Stimulated activated CD8-positive, alpha-beta memory T cell treated with anti-CD3 and anti-CD28 coated beads, Interleukin-2, amount 100 ng/mL, for 1 hour (primary cell): ENCODE results near the gene ADCY2.

Source experiments
- DNase-seq, 2 donors: peaks; one replicate each; pipeline ENCODE4 v3.0.0-alpha.2; 2020; ENCODE audit warnings: low read depth in 2 of 2

The ADCY2 gene

GRCh38 chr5:7437836-7438235 is 41.9 kb downstream of the ADCY2 start:
- no peak for DNase-seq

- DNase-seq, result no peak
Observed at GRCh38 chr5:7445068-7445467, 49.1 kb downstream of the ADCY2 start.

DNA sequence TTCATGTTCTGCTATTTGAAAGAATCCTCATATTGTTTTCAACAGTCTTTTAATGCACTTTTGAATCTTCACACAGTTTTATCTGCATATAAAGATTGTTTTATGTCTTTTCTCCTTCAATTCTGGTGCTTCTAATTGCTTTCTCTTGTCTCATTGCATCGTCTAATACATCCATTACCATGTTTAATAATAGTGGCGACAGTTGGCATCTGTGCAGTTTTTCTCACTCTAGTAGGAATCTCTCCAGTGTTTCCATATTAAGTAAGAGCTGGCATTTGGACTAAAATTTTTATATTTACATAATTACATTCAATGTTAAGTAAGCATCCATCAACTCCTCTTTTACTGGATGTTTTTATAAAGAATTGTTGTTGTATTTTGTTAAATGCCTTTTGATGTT is 49.9 kb downstream of the ADCY2 start:
- no peak for DNase-seq

GRCh38 chr5:7446913-7447312 is 51.0 kb downstream of the ADCY2 start:
- DNase-seq, result no peak

DNA sequence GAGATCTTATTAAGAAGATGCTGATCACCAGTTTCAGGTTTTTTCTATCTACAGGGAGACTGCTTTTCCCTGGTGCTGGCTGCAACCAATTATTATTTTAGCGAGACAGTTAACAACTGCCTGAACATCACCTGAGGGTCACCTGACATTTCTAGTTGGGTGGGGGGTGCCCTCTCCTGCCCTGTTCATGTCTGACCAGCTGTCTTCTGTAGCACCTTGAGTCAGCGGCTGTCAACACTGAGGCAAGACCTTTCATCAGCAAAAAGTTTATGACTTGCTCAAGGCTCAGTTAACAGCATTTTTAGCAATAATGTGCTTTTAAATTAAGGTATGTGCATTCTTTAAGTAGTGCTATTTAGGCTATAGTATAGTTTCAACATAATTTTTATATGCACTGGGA is 58.0 kb downstream of the ADCY2 start:
- DNase-seq, result no peak

DNA sequence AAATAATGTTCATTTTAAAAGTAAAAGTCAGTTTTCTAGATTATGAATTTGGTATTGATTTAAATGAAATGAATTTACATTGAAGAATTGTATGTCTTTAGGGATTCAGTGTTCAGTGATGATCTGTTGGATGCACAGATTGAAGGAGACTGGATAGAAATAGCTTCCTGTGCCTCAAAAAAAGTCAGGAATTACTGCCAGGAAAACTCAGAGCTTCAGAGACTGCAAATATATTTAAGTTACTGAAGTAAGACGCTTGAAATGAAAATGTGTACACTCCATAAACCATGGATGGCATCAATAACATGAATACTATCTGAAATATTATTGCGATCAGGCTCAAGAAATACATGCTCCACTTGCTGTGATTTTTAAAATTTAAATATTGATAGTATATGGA is 60.3 kb downstream of the ADCY2 start:
- no peak for DNase-seq

DNA sequence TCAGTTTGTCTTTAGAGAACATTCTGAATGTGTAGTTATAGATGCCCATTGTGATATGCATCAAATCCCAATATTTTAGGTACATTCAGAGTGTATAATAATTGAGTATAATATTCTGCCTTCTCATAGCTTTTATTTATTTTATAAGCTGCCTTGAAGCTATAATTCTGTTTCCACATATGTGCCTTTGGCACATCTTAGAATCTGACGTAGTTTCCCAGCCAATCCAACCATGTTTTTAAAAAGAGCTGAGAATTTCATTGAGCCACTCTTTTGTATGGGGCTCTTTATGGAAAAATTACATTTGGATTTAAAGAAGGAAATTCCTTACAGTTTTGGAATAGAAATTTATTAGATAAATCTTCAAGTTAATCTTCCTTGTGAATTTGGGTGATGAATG is 65.4 kb downstream of the ADCY2 start:
- no peak for DNase-seq

DNA sequence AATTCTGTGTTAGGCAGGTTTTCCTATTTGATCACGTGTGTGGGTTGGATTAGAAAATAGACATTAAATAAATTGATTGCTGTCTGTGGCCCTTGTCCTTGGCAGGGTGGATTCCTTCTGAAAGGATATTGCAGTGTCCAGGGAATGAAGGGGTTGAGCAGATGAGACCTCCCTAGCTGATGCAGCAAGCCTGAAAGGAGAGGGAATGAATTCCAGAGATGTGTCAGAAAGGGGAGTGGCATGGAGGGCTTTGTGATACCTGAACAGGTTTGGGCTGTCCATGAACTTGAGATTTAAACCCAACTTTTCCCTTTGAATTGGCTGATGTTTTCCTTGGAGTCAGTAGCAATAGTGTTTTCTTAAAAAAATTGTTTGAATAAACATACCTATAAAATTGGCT is 66.8 kb downstream of the ADCY2 start:
- DNase-seq, result no peak

DNA sequence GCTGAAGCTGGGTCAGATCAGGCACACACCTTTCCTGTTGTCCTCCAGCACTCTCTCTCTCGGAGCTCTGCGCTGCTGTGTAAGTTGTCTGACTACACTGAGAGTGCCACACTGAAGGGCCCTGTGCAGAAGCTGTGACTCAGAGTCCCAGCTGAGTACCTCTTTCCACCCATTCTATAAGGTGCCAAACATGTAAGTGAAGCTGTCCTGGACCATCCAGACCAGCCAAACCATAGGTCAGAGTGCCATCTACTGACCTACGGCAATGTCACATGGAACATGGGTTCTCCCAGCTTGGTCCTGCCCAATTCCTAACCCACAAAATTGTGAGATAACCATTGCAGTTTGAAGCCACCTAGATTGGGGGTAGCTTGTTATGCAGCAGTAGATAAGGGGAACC is 68.2 kb downstream of the ADCY2 start:
- DNase-seq, result no peak

- DNase-seq, result no peak
Observed at GRCh38 chr5:7467179-7467578, 71.2 kb downstream of the ADCY2 start.

- no peak for DNase-seq
Observed at GRCh38 chr5:7468742-7469141, 72.8 kb downstream of the ADCY2 start.

DNA sequence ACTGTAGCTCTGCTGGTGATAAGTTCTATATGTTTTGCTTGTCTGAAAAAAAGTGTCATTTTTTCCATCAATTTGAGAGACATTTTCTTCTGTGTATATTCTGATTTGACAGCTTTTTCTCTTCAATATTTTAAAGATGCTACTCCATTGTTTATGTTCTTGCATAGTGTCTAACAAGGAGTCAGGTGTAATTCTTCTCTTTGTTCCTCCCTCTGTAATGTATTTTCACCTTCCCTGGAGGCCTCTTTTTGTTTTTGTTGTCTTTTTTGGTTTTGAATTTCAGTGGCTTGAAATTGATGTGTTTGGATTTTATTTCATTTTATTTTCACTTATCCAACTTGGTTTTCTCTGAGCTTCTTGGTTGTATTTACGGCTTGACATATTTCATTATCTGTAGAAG is 75.8 kb downstream of the ADCY2 start:
- DNase-seq, result no peak

DNA sequence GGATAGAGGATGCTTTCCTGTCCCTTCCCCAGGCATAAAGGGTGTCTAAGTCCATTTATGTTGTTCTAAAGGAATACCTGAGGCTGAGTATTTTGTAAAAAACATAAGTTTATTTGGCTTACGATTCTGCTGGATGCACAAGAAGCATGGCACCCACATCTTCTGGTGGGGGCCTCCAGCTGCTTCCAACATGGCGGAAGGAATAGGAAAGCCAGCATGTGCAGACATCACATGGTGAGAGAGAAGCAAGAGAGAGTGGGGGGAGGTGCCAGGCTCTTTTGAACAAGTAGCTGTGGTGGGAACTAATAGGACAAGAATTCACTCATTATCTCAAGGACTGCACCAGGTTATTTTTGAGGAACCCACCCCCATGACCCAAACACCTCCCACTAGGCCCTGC is 77.2 kb downstream of the ADCY2 start:
- DNase-seq, result no peak

GRCh38 chr5:7473668-7474215 is 77.8 kb downstream of the ADCY2 start:
- DNase-seq, result no peak

DNA sequence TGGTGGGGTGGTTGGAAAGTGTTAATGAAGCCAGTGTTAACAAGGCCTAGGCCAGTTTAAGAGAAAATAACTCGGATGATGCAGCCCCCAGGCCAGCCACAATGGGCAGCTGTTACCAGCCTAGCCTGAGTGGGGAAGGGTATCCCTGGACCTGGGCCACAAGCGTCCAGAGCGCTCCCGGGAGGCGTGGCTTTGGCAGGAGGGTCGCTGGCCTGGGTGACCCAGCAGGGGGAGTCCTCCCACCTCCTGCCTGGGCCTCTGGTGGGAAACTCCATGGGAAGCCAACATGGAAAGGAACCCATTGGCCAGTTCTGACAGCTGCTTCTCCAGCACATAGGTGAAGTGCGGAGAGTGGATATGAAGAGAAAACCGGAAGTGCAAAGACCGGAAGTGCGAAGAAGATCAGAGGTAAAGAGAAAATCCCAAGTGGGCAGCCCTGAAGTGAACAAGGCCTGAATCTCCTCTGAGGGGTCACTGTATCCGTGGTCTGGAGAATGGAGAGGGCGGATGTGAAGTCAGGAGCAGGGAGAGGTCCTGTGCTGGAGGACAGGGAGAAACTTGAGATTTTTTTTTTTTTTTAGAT is 79.0 kb downstream of the ADCY2 start:
- DNase-seq, result no peak

GRCh38 chr5:7478459-7478858 is 82.5 kb downstream of the ADCY2 start:
- no peak for DNase-seq

DNA sequence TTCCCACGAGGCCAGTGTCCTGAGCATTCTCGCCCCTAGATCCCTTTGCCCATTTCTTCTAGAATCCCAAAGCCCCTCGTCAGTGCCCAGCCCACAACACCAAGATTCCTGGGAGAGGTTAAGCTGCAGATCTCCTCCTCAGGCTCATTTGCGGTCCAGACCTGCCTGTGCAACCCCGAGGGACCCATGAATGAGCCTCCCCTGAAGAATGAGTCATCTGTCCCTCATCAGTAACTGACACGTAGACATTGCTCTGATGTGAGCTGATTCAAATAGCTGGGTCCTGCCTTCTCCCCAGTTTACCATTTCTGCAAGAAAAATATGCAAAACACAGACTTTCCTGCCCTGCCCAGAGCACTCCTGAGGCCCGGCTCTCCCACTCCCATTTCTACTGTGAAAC is 92.8 kb downstream of the ADCY2 start:
- no peak for DNase-seq

- DNase-seq, result no peak
Observed at GRCh38 chr5:7492371-7492770, 96.4 kb downstream of the ADCY2 start.

DNA sequence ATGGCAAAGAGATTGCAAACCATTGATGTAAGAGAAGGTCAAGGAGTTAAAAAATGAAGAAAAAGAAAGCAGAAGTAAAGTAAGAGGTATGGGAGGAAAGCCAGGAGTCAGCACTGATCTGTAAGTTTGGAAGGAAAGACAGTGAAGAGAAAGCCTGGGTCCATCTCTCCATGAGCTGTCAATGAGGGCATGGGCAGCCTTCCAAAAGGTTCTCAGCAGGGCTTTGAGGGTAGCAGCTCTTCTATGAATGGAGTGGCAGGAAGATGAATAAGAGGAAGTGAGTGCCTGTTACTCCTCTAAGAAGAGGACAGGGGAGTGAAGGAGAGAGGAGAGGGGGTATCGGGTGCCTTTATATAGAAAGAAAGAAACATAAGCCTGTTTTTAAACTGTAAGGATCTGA is 97.1 kb downstream of the ADCY2 start:
- DNase-seq, result no peak

GRCh38 chr5:7493622-7494021 is 97.7 kb downstream of the ADCY2 start:
- DNase-seq, result no peak

GRCh38 chr5:7494481-7495130 is 98.7 kb downstream of the ADCY2 start:
- DNase-seq, result no peak

- DNase-seq, result no peak
Observed at GRCh38 chr5:7495131-7495517, 99.2 kb downstream of the ADCY2 start.

GRCh38 chr5:7500256-7500655 is 104.3 kb downstream of the ADCY2 start:
- no peak for DNase-seq

DNA sequence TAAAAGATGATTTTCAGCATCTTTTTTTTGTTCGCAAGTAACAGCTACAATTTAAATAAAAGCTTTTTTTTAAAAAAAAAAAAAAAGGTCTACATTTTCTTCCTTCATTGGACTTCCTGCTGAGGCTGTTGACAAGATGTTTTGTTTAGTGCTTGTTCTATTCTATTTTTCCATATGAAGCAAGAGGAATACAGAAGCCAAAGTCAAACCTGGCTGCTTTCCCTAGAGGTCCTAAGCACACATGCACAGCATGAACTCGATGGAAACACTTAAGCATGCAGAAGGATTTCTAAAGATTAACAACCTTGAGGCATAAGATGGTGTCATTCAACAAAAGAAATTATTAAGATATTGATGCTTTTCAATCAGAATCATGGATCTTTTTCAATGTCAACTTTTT is 105.1 kb downstream of the ADCY2 start:
- DNase-seq, result no peak
